ENCODE results near the gene CD44.

- no peak for TF ChIP-seq POLR2AphosphoS5 (IDR thresholded peaks at IDR 0.05)
- no peak for TF ChIP-seq POLR2A (IDR thresholded peaks at IDR 0.05)
Measured at GRCh38 chr11:35126000-35126878, 12.7 kb upstream of the CD44 start.
